ENCODE measurements around the gene ZNF532.

GRCh38 chr18:58895385-58895784, 30.7 kb downstream of the ZNF532 start:
- TF ChIP-seq SIN3A (IDR thresholded peaks at IDR 0.05; ENCODE audit: borderline replicate concordance, insufficient read depth, low read depth, low read length) (no peak), CTCF (IDR thresholded peaks at IDR 0.05) (no peak)
